WTC11 (cell line): ENCODE results near the gene RSPRY1.

Source experiments
- NR2C2 ChIP-seq: sonication (generic); formaldehyde crosslinking; IDR thresholded peaks from 2 replicates; pipeline ENCODE4 v1.8.0; 2022; ENCODE audit warnings: mild to moderate bottlenecking, missing genetic modification reagents
- STAT6 ChIP-seq: sonication (generic); formaldehyde crosslinking; conservative IDR thresholded peaks from 2 replicates; pipeline ENCODE4 v1.8.1; 2023; ENCODE audit warnings: mild to moderate bottlenecking, low read depth, missing genetic modification reagents, moderate library complexity

GRCh38 chr16:57151369-57151768, 34.8 kb upstream of the RSPRY1 start:
- no peak for TF ChIP-seq STAT6
- no peak for TF ChIP-seq NR2C2 (CRISPR knock-in tag)
